Transverse colon (tissue), 4 donors: ENCODE results near the gene DHRS3. TPM values are rescaled to one million over a fixed set of nuclear protein-coding genes. Genes with fewer than 3 reads are reported as not detected.

Source experiments
- DNase-seq: peaks from one replicate; pipeline ENCODE4 v3.0.0-alpha.2; 2019
- H3K27ac ChIP-seq, 4 donors: fragments of 200-600 bp; sonication (generic); 2 replicates each; pipeline ENCODE4 v1.5.1; 2016 to 2018; ENCODE audit warnings: inconsistent platforms in 4 of 4
- H3K27me3 ChIP-seq: fragments of 200-600 bp; sonication (generic); 2 replicates; pipeline ENCODE4 v1.5.1; 2017; ENCODE audit warnings: inconsistent platforms
- H3K36me3 ChIP-seq, 4 donors: fragments of 200-600 bp; sonication (generic); 2 replicates each; pipeline ENCODE4 v1.5.1; 2017 to 2019; ENCODE audit warnings: inconsistent platforms in 4 of 4
- H3K4me1 ChIP-seq, 4 donors: fragments of 200-600 bp; sonication (generic); 2 replicates each; pipeline ENCODE4 v1.5.1; 2017 to 2020; ENCODE audit warnings: inconsistent platforms in 4 of 4
- H3K4me3 ChIP-seq, 4 donors: fragments of 200-600 bp; sonication (generic); 1 replicate in 1 of 4; 2 replicates in 3 of 4; pipeline versions ENCODE4 v1.5.1 to v1.6.1; 2017 to 2019; ENCODE audit warnings: inconsistent platforms in 4 of 4
- H3K9me3 ChIP-seq, 2 donors: fragments of 200-600 bp; sonication (generic); 2 replicates each; pipeline ENCODE4 v1.5.1; 2017 to 2019; ENCODE audit warnings: inconsistent platforms in 2 of 2
- CTCF ChIP-seq, 5 experiments: fragments of 200-600 bp in 3 of 5; fragments of 450-650 bp in 2 of 5; sonication (generic) in 3 of 5; IDR thresholded peaks; 1 replicate in 2 of 5; 2 replicates in 3 of 5; pipeline ENCODE4 v1.5.1; 2016 to 2017; ENCODE audit warnings: antibody characterized with exemption in 5 of 5, inconsistent platforms in 3 of 5, mild to moderate bottlenecking in 2 of 5, moderate library complexity in 1 of 5
- EP300 ChIP-seq: sonication (generic); formaldehyde crosslinking; IDR thresholded peaks from one replicate; pipeline ENCODE4 v1.6.1; 2017; ENCODE audit warnings: antibody characterized with exemption, low read depth
- POLR2A ChIP-seq: fragments of 450-650 bp; IDR thresholded peaks from one replicate; pipeline ENCODE4 v1.6.1; 2016; ENCODE audit warnings: antibody characterized with exemption, mild to moderate bottlenecking, moderate library complexity
- POLR2AphosphoS5 ChIP-seq, 3 donors: sonication (generic); formaldehyde crosslinking; IDR thresholded peaks; one replicate each; pipeline ENCODE4 v1.6.1; 2016; ENCODE audit warnings: antibody characterized with exemption in 3 of 3
- WGBS, 2 donors: methylation state at CpG; one replicate each; pipeline ENCODE4 v1.1.5; 2018; ENCODE audit warnings: low coverage in 1 of 2; 5-methylcytosine and 5-hydroxymethylcytosine counted together
- in situ Hi-C, 4 donors: fragments of 200-750 bp; cut with MboI; loops; one replicate each; pipeline versions ENCODE4 v1.15.0 to v1.15.1; 2017; ENCODE audit warnings: low sequenced_read_pairs in 3 of 4, low pct_ligation_motif_present in 1 of 4, low pct_unique_long_range_greater_than_20kb in 1 of 4
- intact Hi-C: fragments of 100-400 bp; cut with DNase I; formaldehyde crosslinking; loops from one replicate; pipeline ENCODE4 v1.15.1; 2023; ENCODE audit warnings: low total_unique reads
- total RNA-seq, 4 donors: library from RNA; depleted of rRNA; stranded (reverse); fragments of >200 nt; gene quantifications; one replicate each; pipeline ENCODE4 v1.1.0, GENCODE V29; 2016

Gene DHRS3
- total RNA-seq, 4 donors from 2014 or later = 55.3 to 122 (median 103) TPM

- H3K4me1 ChIP-seq = peaks cover 3 to 14% (median 10%) of the 10 kb centered on the region in 4 donors
- peaks cover 0 to 4% of the 10 kb centered on the region in 2 donors for H3K9me3 ChIP-seq
- DNase-seq = no peak
- H3K27me3 ChIP-seq = no peaks in the 10 kb centered on the region
- H3K36me3 ChIP-seq = no peaks in the 10 kb centered on the region
- in situ Hi-C loops (no loop called here), intact Hi-C loops (no loop called here)
- TF ChIP-seq CTCF (IDR thresholded peaks at IDR 0.05) = no peak
- no peak for TF ChIP-seq EP300
- no peak for TF ChIP-seq POLR2AphosphoS5 (IDR thresholded peaks at IDR 0.05)
- TF ChIP-seq POLR2A = no peak
- H3K27ac ChIP-seq = no peak overlapping the region
- 88 to 89% methylated on average over 4 of the region's 4 CpGs for WGBS, 2 donors
- H3K4me3 ChIP-seq = no peak overlapping the region
These were observed 80.7 kb downstream of the DHRS3 start for GRCh38 chr1:12537294-12537693.

DNA sequence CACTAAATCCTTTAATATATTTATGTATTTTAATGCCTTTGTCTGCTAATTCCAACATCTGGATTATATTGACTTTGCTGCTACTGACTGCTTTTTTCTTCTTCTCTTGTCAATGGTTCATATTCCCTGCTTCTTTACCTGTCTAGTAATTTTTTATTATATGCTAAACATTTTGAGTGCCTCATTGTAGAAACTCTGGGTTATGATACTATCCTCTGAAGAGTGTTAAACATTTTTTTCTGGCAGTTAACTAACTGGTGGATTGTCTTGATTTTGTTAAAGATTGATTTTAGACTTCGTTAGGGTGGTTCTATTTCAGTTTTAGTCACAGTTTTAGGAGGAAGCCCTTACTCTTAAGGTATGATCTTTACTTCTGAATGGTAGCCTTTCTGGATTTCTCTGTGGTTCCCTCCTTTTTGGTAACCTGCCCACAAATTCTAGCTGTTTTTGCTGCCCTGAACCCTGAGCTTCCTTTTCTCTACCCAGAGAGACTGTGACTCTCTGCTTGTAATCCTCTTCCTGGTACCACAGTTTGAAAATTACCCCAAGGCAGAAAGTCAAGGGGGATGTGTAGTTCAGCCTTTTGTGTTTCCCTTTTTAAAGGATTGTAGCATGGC lies 81.9 kb downstream of the DHRS3 start:
- no peak for TF ChIP-seq POLR2A
- TF ChIP-seq CTCF (IDR thresholded peaks at IDR 0.05) = no peak
- no peak for TF ChIP-seq EP300
- TF ChIP-seq POLR2AphosphoS5 (IDR thresholded peaks at IDR 0.05) = no peak
- no peaks in the 10 kb centered on the region for H3K36me3 ChIP-seq
- in situ Hi-C loops = no loop called here
- H3K27me3 ChIP-seq = no peaks in the 10 kb centered on the region
- no peak overlapping the region for H3K27ac ChIP-seq
- intact Hi-C loops = no loop called here
- 66 to 82% methylated on average over 1 of the region's 1 CpG for WGBS, 2 donors
- no peak overlapping the region for H3K4me3 ChIP-seq
- H3K9me3 ChIP-seq = peaks cover 0 to 4% of the 10 kb centered on the region in 2 donors
- H3K4me1 ChIP-seq = peaks cover 3 to 11% (median 9%) of the 10 kb centered on the region in 4 donors
- DNase-seq = no peak

DNA sequence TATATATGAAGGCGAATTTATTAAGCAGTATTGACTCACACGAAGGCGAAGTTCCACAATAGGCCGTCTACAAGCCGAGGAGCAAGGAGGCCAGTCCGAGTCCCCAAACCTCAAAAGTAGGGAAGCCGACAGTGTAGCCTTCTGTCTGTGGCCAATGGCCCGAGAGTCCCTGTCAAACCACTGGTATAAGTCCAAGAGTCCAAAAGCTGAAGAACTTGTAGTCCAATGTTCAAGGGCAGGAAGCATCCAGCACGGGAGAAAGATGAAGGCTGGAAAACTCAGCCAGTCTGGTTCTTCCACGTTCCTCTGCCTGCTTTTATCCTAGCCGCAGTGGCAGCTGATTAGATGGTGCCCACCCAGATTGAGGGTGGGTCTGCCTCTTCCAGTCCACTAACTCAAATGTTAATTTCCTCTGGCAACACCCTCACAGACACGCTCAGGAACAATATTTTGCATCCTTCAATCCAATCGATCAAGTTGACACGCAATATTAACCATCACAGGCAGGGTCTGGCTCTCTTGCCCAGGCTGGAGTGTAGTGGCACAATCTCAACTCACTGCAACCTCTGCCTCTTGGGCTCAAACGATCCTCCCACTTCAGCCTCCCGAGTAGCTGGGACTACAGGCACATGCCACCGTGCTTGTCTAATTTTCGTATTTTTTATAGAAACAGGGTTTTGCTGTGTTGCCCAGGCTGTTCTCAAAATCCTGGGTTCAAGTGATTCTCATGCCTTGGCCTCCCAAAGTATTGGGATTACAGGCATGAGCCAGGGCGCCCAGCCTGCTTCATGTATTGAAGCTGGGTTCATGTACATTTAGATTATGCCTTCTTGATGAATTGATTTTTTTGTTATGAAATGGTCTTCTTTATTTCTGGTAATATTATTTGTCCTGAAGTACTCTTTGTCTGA lies 85.3 kb downstream of the DHRS3 start:
- Histone ChIP-seq H3K4me1 (peaks cover 6 to 26% (median 19%) of the 10 kb centered on the region in 4 donors), H3K36me3 (no peaks in the 10 kb centered on the region), H3K27me3 (no peaks in the 10 kb centered on the region), H3K4me3 (no peak overlapping the region), H3K27ac (no peak overlapping the region), H3K9me3 (peaks cover 0 to 4% of the 10 kb centered on the region in 2 donors)
- TF ChIP-seq POLR2AphosphoS5 (IDR thresholded peaks at IDR 0.05) = no peak
- no peak for TF ChIP-seq EP300
- no peak for TF ChIP-seq POLR2A
- TF ChIP-seq CTCF (IDR thresholded peaks at IDR 0.05) = no peak
- in situ Hi-C loops (no loop called here), intact Hi-C loops (no loop called here)
- no peak for DNase-seq
- WGBS, 2 donors = 88 to 90% methylated on average over 9 to 19 of the region's 19 CpGs

DNA sequence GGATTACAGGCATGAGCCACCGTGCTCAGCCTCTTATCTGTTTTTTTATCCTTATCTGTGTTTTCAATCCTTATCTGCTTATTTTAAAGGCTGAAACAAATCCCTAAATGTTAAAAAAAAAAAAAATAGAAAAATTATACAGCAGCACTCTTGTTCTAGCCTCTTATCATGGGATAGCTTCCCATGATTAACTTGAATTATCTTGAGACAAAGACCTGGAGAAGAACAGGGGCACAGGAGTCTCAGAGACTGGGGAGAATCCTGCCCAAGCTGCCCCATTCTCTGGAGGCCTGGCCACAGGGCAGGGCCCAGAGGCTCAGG lies 86.9 kb downstream of the DHRS3 start:
- Histone ChIP-seq H3K4me1 (peaks cover 7 to 33% (median 21%) of the 10 kb centered on the region in 4 donors), H3K27me3 (no peaks in the 10 kb centered on the region), H3K27ac (no peak overlapping the region), H3K9me3 (peaks cover 0 to 4% of the 10 kb centered on the region in 2 donors), H3K36me3 (no peaks in the 10 kb centered on the region), H3K4me3 (no peak overlapping the region)
- WGBS, 2 donors = 33 to 54% methylated on average over 1 of the region's 1 CpG
- TF ChIP-seq POLR2A (no peak), EP300 (no peak), POLR2AphosphoS5 (IDR thresholded peaks at IDR 0.05) (no peak), CTCF (IDR thresholded peaks at IDR 0.05) (no peak)
- no peak for DNase-seq
- in situ Hi-C loops = no loop called here
- intact Hi-C loops = no loop called here
